SJSA1 (cell line): ENCODE measurements around the gene STX4. TPM values are rescaled to one million over a fixed set of nuclear protein-coding genes. Genes with fewer than 3 reads are reported as not detected.

Experiments
- DNase-seq, 2 experiments: peaks; one replicate each; pipeline ENCODE4 v3.0.0-alpha.2; 2015 to 2020; ENCODE audit warnings: low spot score in 2 of 2, low read depth in 1 of 2
- H3K27ac ChIP-seq: fragments of 250-450 bp; sonication (Bioruptor Pico); 2 replicates; pipeline ENCODE4 v1.5.1; 2020; ENCODE audit warnings: mild to moderate bottlenecking, moderate library complexity
- H3K27me3 ChIP-seq: fragments of 250-450 bp; sonication (Bioruptor Pico); replicated peaks from 2 replicates; pipeline ENCODE4 v1.5.1; 2020; ENCODE audit warnings: mild to moderate bottlenecking, moderate library complexity
- H3K36me3 ChIP-seq: fragments of 250-450 bp; sonication (Bioruptor Pico); 2 replicates; pipeline ENCODE4 v1.5.1; 2020; ENCODE audit warnings: mild to moderate bottlenecking
- H3K4me1 ChIP-seq: fragments of 250-450 bp; sonication (Bioruptor Pico); replicated peaks from 2 replicates; pipeline ENCODE4 v1.6.1; 2021; ENCODE audit warnings: mild to moderate bottlenecking
- H3K4me3 ChIP-seq: fragments of 250-450 bp; sonication (Bioruptor Pico); 2 replicates; pipeline ENCODE4 v1.5.1; 2020; ENCODE audit warnings: mild to moderate bottlenecking
- H3K9me3 ChIP-seq: fragments of 250-450 bp; sonication (Bioruptor Pico); replicated peaks from 2 replicates; pipeline ENCODE4 v1.5.1; 2020; ENCODE audit warnings: mild to moderate bottlenecking
- total RNA-seq: library from RNA; depleted of rRNA; stranded (reverse); fragments of >200 nt; shearing (Covaris generic); gene quantifications from 2 replicates; pipeline ENCODE4 v1.2.3, GENCODE V29; 2014; rRNA removed

STX4 gene
- 5.2 and 11.8 TPM in 2 replicates for total RNA-seq

GRCh38 chr16:31032736-31033708, at the start of gene STX4:
Gene STX4 (plus strand): TSS chr16:31033558. CDS start chr16:31033806, 248 bp downstream.
- Histone ChIP-seq H3K27me3 (no peaks in the 10 kb centered on the region), H3K27ac (peak within 1 kb of the TSS; percentile 94), H3K4me3 (peak within 1 kb of the TSS; percentile 72), H3K36me3 (peaks cover 19% of the 10 kb centered on the region), H3K9me3 (no peaks in the 10 kb centered on the region), H3K4me1 (peaks cover 11% of the 10 kb centered on the region)
- peak; percentile 94 to 97 for DNase-seq

GRCh38 chr16:30983898-30984610, 49.3 kb upstream of the STX4 start:
- Histone ChIP-seq H3K36me3 (peaks cover 53% of the 10 kb centered on the region), H3K4me1 (peaks cover 5% of the 10 kb centered on the region), H3K27me3 (no peaks in the 10 kb centered on the region), H3K9me3 (no peaks in the 10 kb centered on the region), H3K4me3 (no peak overlapping the region), H3K27ac (no peak overlapping the region)
- no peak for DNase-seq

- peaks cover 5% of the 10 kb centered on the region for H3K4me1 ChIP-seq
- DNase-seq = peak; percentile 72 to 90
- no peaks in the 10 kb centered on the region for H3K27me3 ChIP-seq
- no peak within 1 kb of the TSS for H3K4me3 ChIP-seq
- H3K36me3 ChIP-seq = peaks cover 48% of the 10 kb centered on the region
- H3K9me3 ChIP-seq = no peaks in the 10 kb centered on the region
- no peak within 1 kb of the TSS for H3K27ac ChIP-seq
Observed at GRCh38 chr16:30984669-30985400, 48.5 kb upstream of the STX4 start, which contains the start of gene HSD3B7. Gene HSD3B7 (plus strand): TSS chr16:30985207. CDS start chr16:30985659, 452 bp downstream.

GRCh38 chr16:30985401-30986128, 47.8 kb upstream of the STX4 start:
- H3K9me3 ChIP-seq = no peaks in the 10 kb centered on the region
- no peaks in the 10 kb centered on the region for H3K27me3 ChIP-seq
- no peak overlapping the region for H3K27ac ChIP-seq
- peaks cover 42% of the 10 kb centered on the region for H3K36me3 ChIP-seq
- no peak overlapping the region for H3K4me3 ChIP-seq
- no peak for DNase-seq
- peaks cover 5% of the 10 kb centered on the region for H3K4me1 ChIP-seq

GRCh38 chr16:30986129-30986991, 47.0 kb upstream of the STX4 start:
- DNase-seq = no peak
- H3K27me3 ChIP-seq = no peaks in the 10 kb centered on the region
- H3K36me3 ChIP-seq = peaks cover 34% of the 10 kb centered on the region
- H3K4me3 ChIP-seq = no peak overlapping the region
- no peaks in the 10 kb centered on the region for H3K9me3 ChIP-seq
- no peak overlapping the region for H3K27ac ChIP-seq
- peaks cover 5% of the 10 kb centered on the region for H3K4me1 ChIP-seq

- peaks cover 23% of the 10 kb centered on the region for H3K36me3 ChIP-seq
- no peak for DNase-seq
- H3K27me3 ChIP-seq = no peaks in the 10 kb centered on the region
- no peak overlapping the region for H3K27ac ChIP-seq
- H3K4me3 ChIP-seq = no peak overlapping the region
- peaks cover 5% of the 10 kb centered on the region for H3K4me1 ChIP-seq
- H3K9me3 ChIP-seq = no peaks in the 10 kb centered on the region
Observed at GRCh38 chr16:30987581-30988190, 45.7 kb upstream of the STX4 start.

- H3K36me3 ChIP-seq = peaks cover 6% of the 10 kb centered on the region
- H3K4me3 ChIP-seq = no peak overlapping the region
- no peak for DNase-seq
- no peak overlapping the region for H3K27ac ChIP-seq
- H3K9me3 ChIP-seq = no peaks in the 10 kb centered on the region
- no peaks in the 10 kb centered on the region for H3K27me3 ChIP-seq
- peaks cover 5% of the 10 kb centered on the region for H3K4me1 ChIP-seq
Observed at GRCh38 chr16:30989469-30990047, 43.8 kb upstream of the STX4 start.

GRCh38 chr16:30990105-30990504, 43.3 kb upstream of the STX4 start:
- Histone ChIP-seq H3K27me3 (no peaks in the 10 kb centered on the region), H3K4me3 (no peak overlapping the region), H3K36me3 (peaks cover 2% of the 10 kb centered on the region; the same call in 1 of the 2 replicates), H3K27ac (no peak overlapping the region), H3K4me1 (peaks cover 3% of the 10 kb centered on the region), H3K9me3 (no peaks in the 10 kb centered on the region)
- no peak for DNase-seq

- no peak for DNase-seq
- H3K27me3 ChIP-seq = no peaks in the 10 kb centered on the region
- H3K36me3 ChIP-seq = no peaks in the 10 kb centered on the region
Observed at GRCh38 chr16:30991052-30991451, 42.3 kb upstream of the STX4 start.

GRCh38 chr16:30992276-30992780, 41.0 kb upstream of the STX4 start:
- Histone ChIP-seq H3K36me3 (no peaks in the 10 kb centered on the region), H3K9me3 (no peaks in the 10 kb centered on the region), H3K27ac (no peak overlapping the region), H3K27me3 (no peaks in the 10 kb centered on the region), H3K4me3 (no peak overlapping the region), H3K4me1 (peaks cover 9% of the 10 kb centered on the region)
- DNase-seq = no peak

More at GRCh38 chr16:30991052-30991451, 42.3 kb upstream of the STX4 start:
- Histone ChIP-seq H3K4me1 (no peaks in the 10 kb centered on the region), H3K9me3 (no peaks in the 10 kb centered on the region), H3K4me3 (no peak overlapping the region), H3K27ac (no peak overlapping the region)

- H3K4me1 ChIP-seq = peaks cover 18% of the 10 kb centered on the region
- no peak overlapping the region for H3K27ac ChIP-seq
- no peaks in the 10 kb centered on the region for H3K9me3 ChIP-seq
- no peak overlapping the region for H3K4me3 ChIP-seq
- no peaks in the 10 kb centered on the region for H3K36me3 ChIP-seq
- no peaks in the 10 kb centered on the region for H3K27me3 ChIP-seq
- peak in 1 of 2 experiments; percentile 39 for DNase-seq
Observed at GRCh38 chr16:30992931-30993816, 40.2 kb upstream of the STX4 start.
